Parathyroid adenoma (tissue), 2 donors: ENCODE data around the gene TSPAN3.

ENCODE experiments used
- H2AFZ ChIP-seq: fragments of 300-600 bp; sonication (generic); one replicate; pipeline ENCODE4 v1.7.0; 2017; ENCODE audit warnings: antibody characterized with exemption, mild to moderate bottlenecking
- H3K27ac ChIP-seq: fragments of 300-600 bp; sonication (generic); one replicate; pipeline ENCODE4 v1.7.0; 2017
- H3K27me3 ChIP-seq: fragments of 300-600 bp; sonication (generic); one replicate; pipeline ENCODE4 v1.7.0; 2017; ENCODE audit warnings: low read length; ENCODE audit not compliant: control insufficient read depth, insufficient read depth
- H3K36me3 ChIP-seq: fragments of 300-600 bp; sonication (generic); one replicate; pipeline ENCODE4 v1.7.0; 2017; ENCODE audit warnings: low read length; ENCODE audit not compliant: control insufficient read depth, insufficient read depth
- H3K4me1 ChIP-seq: fragments of 300-600 bp; sonication (generic); one replicate; pipeline ENCODE4 v1.7.0; 2017; ENCODE audit warnings: control low read depth
- H3K4me2 ChIP-seq: fragments of 300-600 bp; sonication (generic); one replicate; pipeline ENCODE4 v1.7.0; 2017; ENCODE audit warnings: low read length
- H3K4me3 ChIP-seq: fragments of 300-600 bp; sonication (generic); one replicate; pipeline ENCODE4 v1.7.0; 2017; ENCODE audit warnings: low read depth, low read length
- H3K79me2 ChIP-seq: fragments of 300-600 bp; sonication (generic); one replicate; pipeline ENCODE4 v1.7.0; 2017; ENCODE audit warnings: control low read depth
- H3K9ac ChIP-seq: fragments of 300-600 bp; sonication (generic); one replicate; pipeline ENCODE4 v1.7.0; 2017; ENCODE audit warnings: mild to moderate bottlenecking
- H3K9me3 ChIP-seq: fragments of 300-600 bp; sonication (generic); one replicate; pipeline ENCODE4 v1.7.0; 2017; ENCODE audit warnings: low read length; ENCODE audit not compliant: control insufficient read depth
- CTCF ChIP-seq: fragments of 300-600 bp; sonication (generic); IDR thresholded peaks from one replicate; pipeline ENCODE4 v1.7.0; 2017; ENCODE audit warnings: antibody characterized with exemption, mild to moderate bottlenecking
- donor health status: primary hyperparathyroidism.

Gene TSPAN3

GRCh38 chr15:77112838-77113504 lies 42.1 kb upstream of the TSPAN3 start:
- Histone ChIP-seq H3K27me3 (no peaks in the 10 kb centered on the region), H3K79me2 (no peaks in the 10 kb centered on the region), H2AFZ (no peak overlapping the region), H3K4me3 (no peak overlapping the region), H3K4me1 (no peaks in the 10 kb centered on the region), H3K36me3 (no peaks in the 10 kb centered on the region), H3K9me3 (no peaks in the 10 kb centered on the region), H3K4me2 (no peak overlapping the region), H3K27ac (no peak overlapping the region), H3K9ac (no peak overlapping the region)
- TF ChIP-seq CTCF: no peak

GRCh38 chr15:77111789-77112188 lies 40.9 kb upstream of the TSPAN3 start:
- Histone ChIP-seq H2AFZ (no peak overlapping the region), H3K4me3 (no peak overlapping the region), H3K36me3 (no peaks in the 10 kb centered on the region), H3K4me2 (no peak overlapping the region), H3K27me3 (no peaks in the 10 kb centered on the region), H3K9me3 (no peaks in the 10 kb centered on the region), H3K79me2 (no peaks in the 10 kb centered on the region), H3K27ac (no peak overlapping the region), H3K9ac (no peak overlapping the region), H3K4me1 (no peaks in the 10 kb centered on the region)
- no peak for TF ChIP-seq CTCF

GRCh38 chr15:77107531-77108355 lies 36.8 kb upstream of the TSPAN3 start:
- H3K27me3 ChIP-seq: no peaks in the 10 kb centered on the region
- H3K9me3 ChIP-seq: no peaks in the 10 kb centered on the region
- no peaks in the 10 kb centered on the region for H3K4me1 ChIP-seq
- TF ChIP-seq CTCF: peak; percentile 49
- no peaks in the 10 kb centered on the region for H3K36me3 ChIP-seq
- H3K79me2 ChIP-seq: no peaks in the 10 kb centered on the region
- no peak overlapping the region for H3K9ac ChIP-seq
- no peak overlapping the region for H3K4me2 ChIP-seq
- H2AFZ ChIP-seq: no peak overlapping the region
- H3K27ac ChIP-seq: no peak overlapping the region
- H3K4me3 ChIP-seq: no peak overlapping the region

- Histone ChIP-seq H3K27me3 (no peaks in the 10 kb centered on the region), H3K9ac (no peak overlapping the region), H3K79me2 (no peaks in the 10 kb centered on the region), H2AFZ (no peak overlapping the region), H3K36me3 (no peaks in the 10 kb centered on the region), H3K9me3 (no peaks in the 10 kb centered on the region), H3K27ac (no peak overlapping the region), H3K4me1 (no peaks in the 10 kb centered on the region), H3K4me3 (no peak overlapping the region), H3K4me2 (no peak overlapping the region)
- no peak for TF ChIP-seq CTCF
Measured at GRCh38 chr15:77107068-77107467, 36.2 kb upstream of the TSPAN3 start.
